ENCODE measurements around the gene LAMA4.

DNA sequence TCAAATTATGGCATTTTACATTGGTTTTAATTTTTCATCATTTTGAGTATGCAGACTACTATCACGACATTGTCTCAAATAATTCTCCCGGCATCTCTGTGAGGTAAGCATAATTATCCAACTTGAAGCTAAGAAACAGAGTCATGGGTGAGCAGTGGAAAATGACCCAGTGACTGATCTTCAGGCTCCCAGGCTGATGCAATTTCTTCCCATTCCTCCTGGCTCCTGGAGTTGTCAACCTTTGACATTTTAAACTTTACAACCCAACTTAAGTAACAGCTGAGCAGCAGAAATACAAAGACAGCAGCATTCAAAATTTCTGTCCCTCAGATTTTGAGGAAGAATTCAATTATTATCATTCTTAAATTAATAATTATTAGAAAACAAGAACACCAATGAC, 13.7 kb upstream of the LAMA4 start:
- TF ChIP-seq, protein P1, sequence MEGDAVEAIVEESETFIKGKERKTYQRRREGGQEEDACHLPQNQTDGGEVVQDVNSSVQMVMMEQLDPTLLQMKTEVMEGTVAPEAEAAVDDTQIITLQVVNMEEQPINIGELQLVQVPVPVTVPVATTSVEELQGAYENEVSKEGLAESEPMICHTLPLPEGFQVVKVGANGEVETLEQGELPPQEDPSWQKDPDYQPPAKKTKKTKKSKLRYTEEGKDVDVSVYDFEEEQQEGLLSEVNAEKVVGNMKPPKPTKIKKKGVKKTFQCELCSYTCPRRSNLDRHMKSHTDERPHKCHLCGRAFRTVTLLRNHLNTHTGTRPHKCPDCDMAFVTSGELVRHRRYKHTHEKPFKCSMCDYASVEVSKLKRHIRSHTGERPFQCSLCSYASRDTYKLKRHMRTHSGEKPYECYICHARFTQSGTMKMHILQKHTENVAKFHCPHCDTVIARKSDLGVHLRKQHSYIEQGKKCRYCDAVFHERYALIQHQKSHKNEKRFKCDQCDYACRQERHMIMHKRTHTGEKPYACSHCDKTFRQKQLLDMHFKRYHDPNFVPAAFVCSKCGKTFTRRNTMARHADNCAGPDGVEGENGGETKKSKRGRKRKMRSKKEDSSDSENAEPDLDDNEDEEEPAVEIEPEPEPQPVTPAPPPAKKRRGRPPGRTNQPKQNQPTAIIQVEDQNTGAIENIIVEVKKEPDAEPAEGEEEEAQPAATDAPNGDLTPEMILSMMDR (IDR thresholded peaks at IDR 0.05; ENCODE audit: low read depth, low read length, missing input control) = no peak
- TF ChIP-seq SP1 (IDR thresholded peaks at IDR 0.05) = no peak
- TF ChIP-seq TAF1 (conservative IDR thresholded peaks at IDR 0.05) = no peak
- TF ChIP-seq, protein P2, sequence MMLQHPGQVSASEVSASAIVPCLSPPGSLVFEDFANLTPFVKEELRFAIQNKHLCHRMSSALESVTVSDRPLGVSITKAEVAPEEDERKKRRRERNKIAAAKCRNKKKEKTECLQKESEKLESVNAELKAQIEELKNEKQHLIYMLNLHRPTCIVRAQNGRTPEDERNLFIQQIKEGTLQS (IDR thresholded peaks at IDR 0.05) = no peak
- TF ChIP-seq RAD21 (IDR thresholded peaks at IDR 0.05) = no peak
- TF ChIP-seq JUND (IDR thresholded peaks at IDR 0.05) = no peak
- TF ChIP-seq, protein P3, sequence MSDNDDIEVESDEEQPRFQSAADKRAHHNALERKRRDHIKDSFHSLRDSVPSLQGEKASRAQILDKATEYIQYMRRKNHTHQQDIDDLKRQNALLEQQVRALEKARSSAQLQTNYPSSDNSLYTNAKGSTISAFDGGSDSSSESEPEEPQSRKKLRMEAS (IDR thresholded peaks at IDR 0.05) = no peak
- no peak for TF ChIP-seq YY1 (IDR thresholded peaks at IDR 0.05)
- TF ChIP-seq, protein P4, sequence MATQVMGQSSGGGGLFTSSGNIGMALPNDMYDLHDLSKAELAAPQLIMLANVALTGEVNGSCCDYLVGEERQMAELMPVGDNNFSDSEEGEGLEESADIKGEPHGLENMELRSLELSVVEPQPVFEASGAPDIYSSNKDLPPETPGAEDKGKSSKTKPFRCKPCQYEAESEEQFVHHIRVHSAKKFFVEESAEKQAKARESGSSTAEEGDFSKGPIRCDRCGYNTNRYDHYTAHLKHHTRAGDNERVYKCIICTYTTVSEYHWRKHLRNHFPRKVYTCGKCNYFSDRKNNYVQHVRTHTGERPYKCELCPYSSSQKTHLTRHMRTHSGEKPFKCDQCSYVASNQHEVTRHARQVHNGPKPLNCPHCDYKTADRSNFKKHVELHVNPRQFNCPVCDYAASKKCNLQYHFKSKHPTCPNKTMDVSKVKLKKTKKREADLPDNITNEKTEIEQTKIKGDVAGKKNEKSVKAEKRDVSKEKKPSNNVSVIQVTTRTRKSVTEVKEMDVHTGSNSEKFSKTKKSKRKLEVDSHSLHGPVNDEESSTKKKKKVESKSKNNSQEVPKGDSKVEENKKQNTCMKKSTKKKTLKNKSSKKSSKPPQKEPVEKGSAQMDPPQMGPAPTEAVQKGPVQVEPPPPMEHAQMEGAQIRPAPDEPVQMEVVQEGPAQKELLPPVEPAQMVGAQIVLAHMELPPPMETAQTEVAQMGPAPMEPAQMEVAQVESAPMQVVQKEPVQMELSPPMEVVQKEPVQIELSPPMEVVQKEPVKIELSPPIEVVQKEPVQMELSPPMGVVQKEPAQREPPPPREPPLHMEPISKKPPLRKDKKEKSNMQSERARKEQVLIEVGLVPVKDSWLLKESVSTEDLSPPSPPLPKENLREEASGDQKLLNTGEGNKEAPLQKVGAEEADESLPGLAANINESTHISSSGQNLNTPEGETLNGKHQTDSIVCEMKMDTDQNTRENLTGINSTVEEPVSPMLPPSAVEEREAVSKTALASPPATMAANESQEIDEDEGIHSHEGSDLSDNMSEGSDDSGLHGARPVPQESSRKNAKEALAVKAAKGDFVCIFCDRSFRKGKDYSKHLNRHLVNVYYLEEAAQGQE (IDR thresholded peaks at IDR 0.05) = no peak
- TF ChIP-seq, protein P5, sequence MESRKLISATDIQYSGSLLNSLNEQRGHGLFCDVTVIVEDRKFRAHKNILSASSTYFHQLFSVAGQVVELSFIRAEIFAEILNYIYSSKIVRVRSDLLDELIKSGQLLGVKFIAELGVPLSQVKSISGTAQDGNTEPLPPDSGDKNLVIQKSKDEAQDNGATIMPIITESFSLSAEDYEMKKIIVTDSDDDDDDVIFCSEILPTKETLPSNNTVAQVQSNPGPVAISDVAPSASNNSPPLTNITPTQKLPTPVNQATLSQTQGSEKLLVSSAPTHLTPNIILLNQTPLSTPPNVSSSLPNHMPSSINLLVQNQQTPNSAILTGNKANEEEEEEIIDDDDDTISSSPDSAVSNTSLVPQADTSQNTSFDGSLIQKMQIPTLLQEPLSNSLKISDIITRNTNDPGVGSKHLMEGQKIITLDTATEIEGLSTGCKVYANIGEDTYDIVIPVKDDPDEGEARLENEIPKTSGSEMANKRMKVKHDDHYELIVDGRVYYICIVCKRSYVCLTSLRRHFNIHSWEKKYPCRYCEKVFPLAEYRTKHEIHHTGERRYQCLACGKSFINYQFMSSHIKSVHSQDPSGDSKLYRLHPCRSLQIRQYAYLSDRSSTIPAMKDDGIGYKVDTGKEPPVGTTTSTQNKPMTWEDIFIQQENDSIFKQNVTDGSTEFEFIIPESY (IDR thresholded peaks at IDR 0.05) = no peak

Measured in liver (tissue), 3 donors.